Astrocyte of the spinal cord (primary cell): ENCODE measurements around the gene STARD5.

Source experiments
- DNase-seq: peaks from one replicate; pipeline ENCODE4 v3.0.0; 2011; ENCODE audit warnings: low read depth, low spot score
- H3K4me3 ChIP-seq: 2 replicates; pipeline ENCODE4 v1.5.1; 2011; ENCODE audit warnings: low read depth, mild to moderate bottlenecking, low read length, moderate library complexity
- in situ Hi-C: cut with HindIII; loops from 2 replicates; pipeline ENCODE4 v1.10.0; 2017; ENCODE audit warnings: low sequenced_read_pairs
- TF ChIP-seq, protein P1 (sequence below): IDR thresholded peaks from 2 replicates; pipeline ENCODE4 v1.5.1; 2012; ENCODE audit warnings: low read depth, mild to moderate bottlenecking, low read length, inconsistent platforms

The STARD5 gene

DNA sequence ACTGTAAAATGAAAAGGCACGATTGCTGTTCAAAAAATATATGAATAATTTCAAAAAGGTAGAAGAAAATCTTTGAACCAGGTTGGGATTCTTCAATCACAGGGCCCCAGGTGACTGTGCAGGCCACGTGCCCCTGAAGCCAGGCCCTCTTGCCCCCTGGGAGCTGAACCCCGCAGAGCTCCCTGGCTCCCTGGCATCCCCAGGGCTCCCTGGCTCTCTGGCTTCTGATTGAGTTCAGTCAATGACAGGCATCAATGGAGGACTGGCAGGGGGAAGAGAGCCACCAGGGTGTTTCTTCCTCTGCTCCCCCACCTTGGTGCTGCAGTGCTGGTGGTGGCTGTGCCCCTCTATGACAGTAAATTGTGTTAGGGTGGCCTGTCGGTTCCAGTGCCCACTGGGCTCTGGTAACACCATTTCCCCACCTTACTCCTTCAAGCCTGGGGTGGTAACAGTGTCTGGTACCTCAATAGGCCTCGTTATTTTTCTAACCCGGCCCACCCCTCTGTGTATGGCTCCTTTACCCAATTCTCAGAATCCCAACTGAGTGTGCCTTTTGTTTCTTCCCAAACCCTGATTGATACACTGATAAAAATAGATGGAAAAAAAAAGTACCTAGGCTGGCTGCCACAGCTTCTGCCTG, 62.6 kb downstream of the STARD5 start:
- in situ Hi-C loops, result no loop called here
- TF ChIP-seq, protein P1, sequence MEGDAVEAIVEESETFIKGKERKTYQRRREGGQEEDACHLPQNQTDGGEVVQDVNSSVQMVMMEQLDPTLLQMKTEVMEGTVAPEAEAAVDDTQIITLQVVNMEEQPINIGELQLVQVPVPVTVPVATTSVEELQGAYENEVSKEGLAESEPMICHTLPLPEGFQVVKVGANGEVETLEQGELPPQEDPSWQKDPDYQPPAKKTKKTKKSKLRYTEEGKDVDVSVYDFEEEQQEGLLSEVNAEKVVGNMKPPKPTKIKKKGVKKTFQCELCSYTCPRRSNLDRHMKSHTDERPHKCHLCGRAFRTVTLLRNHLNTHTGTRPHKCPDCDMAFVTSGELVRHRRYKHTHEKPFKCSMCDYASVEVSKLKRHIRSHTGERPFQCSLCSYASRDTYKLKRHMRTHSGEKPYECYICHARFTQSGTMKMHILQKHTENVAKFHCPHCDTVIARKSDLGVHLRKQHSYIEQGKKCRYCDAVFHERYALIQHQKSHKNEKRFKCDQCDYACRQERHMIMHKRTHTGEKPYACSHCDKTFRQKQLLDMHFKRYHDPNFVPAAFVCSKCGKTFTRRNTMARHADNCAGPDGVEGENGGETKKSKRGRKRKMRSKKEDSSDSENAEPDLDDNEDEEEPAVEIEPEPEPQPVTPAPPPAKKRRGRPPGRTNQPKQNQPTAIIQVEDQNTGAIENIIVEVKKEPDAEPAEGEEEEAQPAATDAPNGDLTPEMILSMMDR, result no peak
- H3K4me3 ChIP-seq, result no peak overlapping the region
- DNase-seq, result no peak

GRCh38 chr15:81259760-81260298, 64.1 kb downstream of the STARD5 start:
- TF ChIP-seq, protein P1, result no peak
- H3K4me3 ChIP-seq, result no peak overlapping the region
- in situ Hi-C loops, result no loop called here
- no peak for DNase-seq
